Measurements from ENCODE around the gene STAC3. TPM values are rescaled to one million over a fixed set of nuclear protein-coding genes. Genes with fewer than 3 reads are reported as not detected.
A peak's percentile ranks its signal among the peaks of the same experiment; 100 is the strongest.

STAC3 gene
- total RNA-seq, 4 donors from 2014 or later: 459 to 1,596 (median 855) TPM

DNA sequence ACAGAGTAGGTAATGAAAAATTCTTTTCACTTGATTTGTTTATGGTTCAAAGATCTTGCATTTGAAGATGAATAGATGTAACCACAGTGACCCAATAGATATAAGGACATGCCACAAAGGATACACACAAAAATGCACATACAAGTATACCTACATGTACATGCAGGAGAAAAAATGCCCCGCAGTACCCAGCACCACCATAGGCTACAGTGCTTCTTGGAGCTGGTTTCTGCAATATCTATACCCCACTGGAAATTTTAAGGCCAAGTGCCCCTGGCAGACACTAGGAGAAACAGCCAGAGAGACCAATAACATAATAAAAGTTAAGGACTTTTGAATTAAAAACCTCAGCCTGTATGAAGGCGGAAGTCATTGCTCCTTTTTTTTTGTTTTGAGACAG lies 12.1 kb upstream of the STAC3 start:
- no peaks in the 10 kb centered on the region for H3K9me3 ChIP-seq
- no peak overlapping the region for H3K4me3 ChIP-seq
- H3K27me3 ChIP-seq: no peaks in the 10 kb centered on the region
- no peak for ATAC-seq
- H3K4me1 ChIP-seq: peaks cover 65 to 67% of the 10 kb centered on the region in 2 donors
- TF ChIP-seq POLR2A (IDR thresholded peaks at IDR 0.05): no peak
- TF ChIP-seq, protein P1, sequence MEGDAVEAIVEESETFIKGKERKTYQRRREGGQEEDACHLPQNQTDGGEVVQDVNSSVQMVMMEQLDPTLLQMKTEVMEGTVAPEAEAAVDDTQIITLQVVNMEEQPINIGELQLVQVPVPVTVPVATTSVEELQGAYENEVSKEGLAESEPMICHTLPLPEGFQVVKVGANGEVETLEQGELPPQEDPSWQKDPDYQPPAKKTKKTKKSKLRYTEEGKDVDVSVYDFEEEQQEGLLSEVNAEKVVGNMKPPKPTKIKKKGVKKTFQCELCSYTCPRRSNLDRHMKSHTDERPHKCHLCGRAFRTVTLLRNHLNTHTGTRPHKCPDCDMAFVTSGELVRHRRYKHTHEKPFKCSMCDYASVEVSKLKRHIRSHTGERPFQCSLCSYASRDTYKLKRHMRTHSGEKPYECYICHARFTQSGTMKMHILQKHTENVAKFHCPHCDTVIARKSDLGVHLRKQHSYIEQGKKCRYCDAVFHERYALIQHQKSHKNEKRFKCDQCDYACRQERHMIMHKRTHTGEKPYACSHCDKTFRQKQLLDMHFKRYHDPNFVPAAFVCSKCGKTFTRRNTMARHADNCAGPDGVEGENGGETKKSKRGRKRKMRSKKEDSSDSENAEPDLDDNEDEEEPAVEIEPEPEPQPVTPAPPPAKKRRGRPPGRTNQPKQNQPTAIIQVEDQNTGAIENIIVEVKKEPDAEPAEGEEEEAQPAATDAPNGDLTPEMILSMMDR (IDR thresholded peaks at IDR 0.05 in 4 of 5, conservative IDR thresholded peaks at IDR 0.05 in 1 of 5): no peak
- peaks cover 0 to 19% of the 10 kb centered on the region in 2 donors for H3K36me3 ChIP-seq
- no peak for DNase-seq
- intact Hi-C loops (cut with DNase I; ENCODE audit: low total_unique reads) (loop anchor here (1.0 to 2.0 kb wide), 2 partner anchors 22 to 190 kb away; no protein-coding TSS in a partner anchor), in situ Hi-C loops (cut with MboI; ENCODE audit: low sequenced_read_pairs in 4 of 4) (loop anchor here in 2 of 4 donors (10.0 to 25.0 kb wide), 2 partner anchors 174 to 192 kb away; partner anchors contain the start of genes GLI1 (in 1 of the 2), INHBC (in 1 of the 2), INHBE (in 1 of the 2) and R3HDM2 (in 1 of the 2))
- H3K27ac ChIP-seq: peak overlapping the region; percentile 82 to 85 (median 82)

DNA sequence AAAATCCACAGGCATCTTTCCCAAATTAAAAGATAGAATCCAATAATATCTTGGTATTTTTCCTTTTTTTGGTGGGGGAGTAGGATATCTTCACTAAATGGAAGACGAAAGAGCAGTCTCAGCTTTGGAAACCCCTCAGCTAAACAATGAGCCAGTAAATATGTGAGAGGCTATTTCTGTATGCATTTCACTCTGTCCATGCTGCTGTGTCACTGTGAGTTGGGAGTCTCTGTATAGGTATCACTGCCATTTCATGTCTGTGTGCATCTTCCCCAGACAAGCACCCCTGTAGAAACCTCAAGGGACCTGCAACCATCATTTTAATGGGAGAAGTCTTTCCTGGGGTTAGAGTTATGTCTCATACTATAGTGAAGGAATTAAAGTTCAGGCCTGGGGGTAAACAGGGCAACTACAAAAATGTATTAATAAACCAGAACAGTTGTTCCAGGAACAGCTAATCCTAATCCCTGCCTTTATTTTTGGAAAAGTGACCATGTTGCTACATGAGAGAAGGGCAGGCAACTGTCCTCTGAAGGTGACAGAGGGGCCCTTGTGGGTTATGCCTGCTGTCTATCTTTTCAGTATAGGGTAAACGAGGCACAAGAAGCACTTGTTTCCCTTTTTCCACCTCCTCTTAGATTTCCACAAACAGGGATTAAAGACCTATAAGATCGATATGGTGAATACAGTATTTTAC lies 11.3 kb upstream of the STAC3 start:
- Histone ChIP-seq H3K4me1 (peaks cover 68 to 74% of the 10 kb centered on the region in 2 donors), H3K27ac (peak overlapping the region; percentile 82 to 85 (median 82)), H3K36me3 (peaks cover 0 to 14% of the 10 kb centered on the region in 2 donors), H3K9me3 (no peaks in the 10 kb centered on the region), H3K4me3 (no peak overlapping the region), H3K27me3 (no peaks in the 10 kb centered on the region)
- peak in 1 of 2 donors; percentile 26 for TF ChIP-seq POLR2A (IDR thresholded peaks at IDR 0.05)
- TF ChIP-seq, protein P1 (IDR thresholded peaks at IDR 0.05 in 4 of 5, conservative IDR thresholded peaks at IDR 0.05 in 1 of 5): no peak
- intact Hi-C loops (cut with DNase I; ENCODE audit: low total_unique reads) (loop anchor here (2.0 kb wide), 1 partner anchor 21 kb away; no protein-coding TSS in a partner anchor), in situ Hi-C loops (cut with MboI; ENCODE audit: low sequenced_read_pairs in 4 of 4) (loop anchor here in 2 of 4 donors (10.0 to 25.0 kb wide), 2 partner anchors 175 to 193 kb away; partner anchors contain the start of genes GLI1 (in 1 of the 2), INHBC (in 1 of the 2), INHBE (in 1 of the 2) and R3HDM2 (in 1 of the 2))
- ATAC-seq (peak; percentile 65 to 69), DNase-seq (no peak)

DNA sequence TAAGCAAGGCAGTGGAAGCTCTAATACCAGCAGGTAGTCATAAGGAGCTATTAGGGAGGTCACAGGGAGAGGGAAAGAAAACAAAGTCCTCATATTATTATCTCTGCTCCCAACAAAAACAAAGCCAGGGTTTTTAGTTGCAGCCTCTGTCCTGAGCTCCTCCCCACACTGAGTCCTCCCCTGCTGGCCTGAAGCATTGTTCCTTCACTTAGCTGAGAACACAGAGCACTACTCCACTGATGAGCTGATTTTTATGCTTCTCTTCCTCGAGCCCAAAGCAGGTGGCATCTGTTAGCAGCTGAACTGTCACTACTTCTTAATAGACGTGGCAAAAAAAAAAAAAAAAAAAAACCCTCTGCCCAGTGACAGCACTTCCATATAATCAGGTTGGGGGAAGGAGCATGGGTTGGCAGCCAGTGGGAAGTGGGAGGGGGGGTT lies 10.5 kb upstream of the STAC3 start:
- ATAC-seq (peak; percentile 58 to 73), DNase-seq (peak in 1 of 2 donors; percentile 48)
- intact Hi-C loops (cut with DNase I; ENCODE audit: low total_unique reads): no loop called here
- Histone ChIP-seq H3K4me1 (peaks cover 68 to 81% of the 10 kb centered on the region in 2 donors), H3K9me3 (no peaks in the 10 kb centered on the region), H3K4me3 (no peak overlapping the region), H3K36me3 (peaks cover 0 to 14% of the 10 kb centered on the region in 2 donors), H3K27ac (peak overlapping the region; percentile 82 to 85 (median 82)), H3K27me3 (no peaks in the 10 kb centered on the region)
- in situ Hi-C loops (cut with MboI; ENCODE audit: low sequenced_read_pairs in 4 of 4): loop anchor here in 2 of 4 donors (10.0 to 25.0 kb wide), 2 partner anchors 176 to 193 kb away; partner anchors contain the start of genes GLI1 (in 1 of the 2), INHBC (in 1 of the 2), INHBE (in 1 of the 2) and R3HDM2 (in 1 of the 2)
- no peak for TF ChIP-seq POLR2A (IDR thresholded peaks at IDR 0.05)
- TF ChIP-seq, protein P1 (IDR thresholded peaks at IDR 0.05 in 4 of 5, conservative IDR thresholded peaks at IDR 0.05 in 1 of 5): no peak

DNA sequence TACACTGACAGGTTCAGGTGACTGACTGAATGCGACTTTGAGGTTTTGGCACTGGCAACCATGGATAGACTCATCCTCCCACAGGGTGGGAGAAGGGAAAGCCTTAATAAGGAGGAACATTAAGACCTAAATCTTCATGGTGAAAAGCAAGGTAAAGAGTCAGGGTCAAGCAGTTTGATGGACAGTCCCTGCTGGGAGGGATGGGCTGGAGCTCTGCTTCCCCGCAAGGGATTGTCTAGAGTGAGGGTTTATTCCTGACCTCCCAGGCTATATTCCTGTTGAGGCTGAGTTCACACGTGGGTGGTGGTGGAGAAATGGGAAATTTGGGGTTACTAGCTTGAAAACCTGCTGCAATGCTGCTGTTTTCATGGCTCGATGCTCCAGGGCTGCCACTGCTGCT lies 9.4 kb upstream of the STAC3 start:
- in situ Hi-C loops (cut with MboI; ENCODE audit: low sequenced_read_pairs in 4 of 4): loop anchor here in 2 of 4 donors (10.0 to 25.0 kb wide), 2 partner anchors 177 to 194 kb away; partner anchors contain the start of genes GLI1 (in 1 of the 2), INHBC (in 1 of the 2), INHBE (in 1 of the 2) and R3HDM2 (in 1 of the 2)

More for the DNA sequence above, 9.4 kb upstream of the STAC3 start:
- no peaks in the 10 kb centered on the region for H3K9me3 ChIP-seq
- H3K27me3 ChIP-seq: no peaks in the 10 kb centered on the region
- peaks cover 0 to 15% of the 10 kb centered on the region in 2 donors for H3K36me3 ChIP-seq
- intact Hi-C loops (cut with DNase I; ENCODE audit: low total_unique reads): no loop called here
- peak overlapping the region; percentile 82 to 85 (median 82) for H3K27ac ChIP-seq
- peaks cover 68 to 81% of the 10 kb centered on the region in 2 donors for H3K4me1 ChIP-seq
- DNase-seq (no peak), ATAC-seq (no peak)
- H3K4me3 ChIP-seq: no peak overlapping the region
- TF ChIP-seq POLR2A (IDR thresholded peaks at IDR 0.05): no peak
- TF ChIP-seq, protein P1 (IDR thresholded peaks at IDR 0.05 in 4 of 5, conservative IDR thresholded peaks at IDR 0.05 in 1 of 5): peak in 1 of 5 experiments; percentile 8
